GM21515 (cell line): ENCODE data around the gene RPL19.

Source experiments
- ATAC-seq: cut with Tn5 transposase; IDR thresholded peaks from one replicate; pipeline ENCODE4 v1.9.1; 2021; ENCODE audit not compliant: unreplicated experiment

The RPL19 gene

GRCh38 chr17:39223907-39224777, 24.1 kb downstream of the RPL19 start:
- no peak for ATAC-seq

GRCh38 chr17:39224778-39225307, 24.8 kb downstream of the RPL19 start:
- ATAC-seq, result no peak

DNA sequence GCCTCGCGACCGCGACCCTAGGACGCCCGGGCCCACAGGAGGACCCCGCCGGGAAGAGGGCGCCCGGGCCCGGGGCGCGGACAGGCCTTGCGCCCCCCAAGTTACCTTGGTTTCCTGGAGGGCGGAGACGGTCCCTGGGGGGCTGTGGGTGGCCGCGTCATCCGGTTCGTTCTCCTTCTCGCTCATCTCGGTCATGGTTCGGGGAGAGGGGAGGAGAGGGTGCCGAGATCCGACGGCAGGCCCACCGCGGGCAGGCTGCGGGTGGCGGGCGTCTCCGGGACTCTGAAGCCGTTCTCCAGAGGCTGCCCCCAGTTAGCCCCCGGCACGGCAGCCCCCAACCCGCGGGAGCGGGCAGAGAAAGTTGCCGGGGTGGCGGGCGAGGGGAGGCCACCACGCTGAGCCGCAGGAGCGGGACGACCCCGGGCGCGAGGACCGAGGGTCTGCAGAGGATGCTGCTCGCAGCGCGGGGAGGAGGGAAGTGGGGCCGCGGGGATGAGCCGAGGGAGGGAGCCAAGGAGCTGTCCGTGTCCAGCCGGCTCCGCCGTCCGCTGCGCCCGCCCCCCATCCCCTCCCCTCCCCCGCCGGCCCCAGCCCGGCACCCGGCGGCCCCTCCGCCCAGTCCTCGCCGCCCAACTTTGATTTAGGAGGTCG, 25.4 kb downstream of the RPL19 start, which contains the start of gene STAC2:
Gene STAC2, minus strand, starts transcription at position 638 of the 651 bp plus-strand sequence. Its CDS starts 443 bp downstream, at position 195.
- ATAC-seq, result no peak

DNA sequence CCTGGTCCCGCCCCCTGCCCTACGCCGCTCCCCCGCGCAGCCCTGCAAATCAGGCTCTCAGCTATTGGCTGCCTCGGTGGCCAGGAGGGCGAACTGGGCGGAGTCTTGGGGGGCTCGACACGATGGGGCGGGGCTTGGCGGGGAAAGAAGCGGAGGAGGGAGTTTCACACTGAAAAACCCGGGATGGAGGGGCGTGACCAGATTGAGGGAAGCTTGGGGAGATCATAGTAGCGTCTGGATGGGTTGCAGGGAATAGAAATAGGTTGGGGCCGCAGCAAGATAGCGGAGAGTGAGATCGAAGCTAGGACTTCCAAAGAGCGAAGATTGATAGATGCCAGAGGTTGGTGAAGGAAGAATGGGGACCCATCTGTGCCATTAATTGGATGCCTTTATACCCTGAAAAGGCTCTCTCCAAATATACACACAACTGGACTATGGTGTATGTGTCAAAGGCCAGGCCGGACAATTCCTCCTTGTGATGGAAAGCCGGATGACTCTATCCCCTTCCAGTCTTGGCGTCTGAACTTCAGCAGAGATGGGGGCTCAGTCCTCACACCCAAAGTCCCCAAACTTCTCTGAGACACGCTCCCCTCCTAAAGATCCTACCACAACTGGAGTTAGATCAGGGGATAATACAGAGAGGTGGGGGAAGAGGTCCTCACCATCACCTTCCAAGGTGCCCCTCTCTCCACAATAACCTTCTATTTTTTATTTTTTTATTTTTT, 26.0 kb downstream of the RPL19 start:
- ATAC-seq, result no peak

DNA sequence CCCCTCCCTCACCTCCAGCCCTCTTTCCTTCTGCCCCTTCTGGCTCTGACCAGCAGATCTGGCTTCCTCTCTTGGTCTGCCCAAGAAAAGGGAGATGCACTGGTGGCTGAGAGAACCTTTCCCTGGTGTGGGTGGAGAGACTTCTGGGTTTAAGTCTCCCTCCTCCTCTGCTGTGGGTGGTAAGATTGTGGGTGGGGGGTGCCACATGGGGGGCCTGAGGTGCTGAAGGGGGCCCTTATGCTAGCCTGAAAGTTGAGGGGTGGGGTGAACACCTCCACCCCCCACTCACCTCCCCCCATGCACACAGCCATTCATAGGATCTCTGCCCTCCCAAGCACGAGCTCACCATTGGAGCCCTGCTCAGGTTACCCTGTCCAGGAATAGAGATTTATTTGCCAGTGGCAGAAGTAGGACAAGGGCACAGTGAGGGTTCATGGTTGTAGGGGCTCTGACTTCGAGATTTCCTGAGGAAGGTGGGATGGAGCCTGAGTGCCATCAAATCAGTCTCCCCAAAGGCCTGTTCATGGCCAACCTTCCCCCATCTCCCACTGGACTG, 27.4 kb downstream of the RPL19 start:
- ATAC-seq, result no peak

GRCh38 chr17:39229274-39229913, 29.3 kb downstream of the RPL19 start:
- ATAC-seq, result no peak

GRCh38 chr17:39230361-39230760, 30.3 kb downstream of the RPL19 start:
- no peak for ATAC-seq

- ATAC-seq, result no peak
These were observed 31.0 kb downstream of the RPL19 start for GRCh38 chr17:39231091-39231561.

GRCh38 chr17:39231591-39232551, 31.8 kb downstream of the RPL19 start:
- no peak for ATAC-seq

- no peak for ATAC-seq
These were observed 35.7 kb downstream of the RPL19 start for GRCh38 chr17:39235555-39236449.

- ATAC-seq, result no peak
These were observed 36.4 kb downstream of the RPL19 start for GRCh38 chr17:39236450-39236927.

DNA sequence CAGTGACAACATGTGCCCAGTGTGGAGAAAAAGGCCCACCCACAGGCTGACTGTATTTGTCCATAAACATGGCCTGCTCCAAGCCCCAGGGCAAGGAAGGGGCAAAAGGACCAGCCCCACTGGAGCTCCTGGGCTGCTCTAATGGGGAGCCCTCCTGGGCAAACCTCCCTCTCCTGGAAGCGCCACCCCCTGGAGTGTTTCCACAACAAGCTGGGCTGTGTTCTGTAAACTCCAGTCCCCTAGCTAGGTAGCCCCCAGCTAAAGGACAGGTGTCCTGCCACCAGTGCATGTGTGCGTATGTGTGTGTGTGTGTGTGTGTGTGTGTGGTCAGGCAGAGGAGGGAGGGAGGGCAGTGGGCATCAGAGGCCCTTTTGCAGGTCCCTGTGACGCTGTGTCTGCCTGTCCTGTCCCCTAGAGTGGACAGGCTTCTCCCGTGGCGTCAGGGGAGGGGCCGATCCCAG, 36.9 kb downstream of the RPL19 start:
- no peak for ATAC-seq

DNA sequence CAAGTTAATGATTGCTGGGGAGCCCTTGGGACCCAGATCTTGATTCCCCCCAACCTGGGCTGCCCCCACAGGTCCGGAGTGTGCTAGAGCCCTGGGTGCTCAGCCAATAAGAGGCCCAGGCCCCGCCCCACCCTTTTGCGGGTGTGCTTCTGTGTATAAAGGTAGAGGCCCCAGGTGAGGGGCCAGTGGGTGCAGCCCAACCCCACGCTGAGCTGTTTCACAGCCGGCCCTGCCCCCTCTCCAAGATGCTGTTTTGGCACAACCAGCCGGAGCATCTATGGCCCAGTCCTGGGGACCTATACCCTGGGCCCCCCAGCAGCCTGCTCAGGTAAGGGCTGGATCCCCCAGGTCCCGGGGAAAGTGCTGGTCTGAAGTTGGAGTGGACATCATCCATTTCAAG, 37.5 kb downstream of the RPL19 start:
- ATAC-seq, result no peak

GRCh38 chr17:39238311-39238972, 38.4 kb downstream of the RPL19 start:
- ATAC-seq, result no peak

DNA sequence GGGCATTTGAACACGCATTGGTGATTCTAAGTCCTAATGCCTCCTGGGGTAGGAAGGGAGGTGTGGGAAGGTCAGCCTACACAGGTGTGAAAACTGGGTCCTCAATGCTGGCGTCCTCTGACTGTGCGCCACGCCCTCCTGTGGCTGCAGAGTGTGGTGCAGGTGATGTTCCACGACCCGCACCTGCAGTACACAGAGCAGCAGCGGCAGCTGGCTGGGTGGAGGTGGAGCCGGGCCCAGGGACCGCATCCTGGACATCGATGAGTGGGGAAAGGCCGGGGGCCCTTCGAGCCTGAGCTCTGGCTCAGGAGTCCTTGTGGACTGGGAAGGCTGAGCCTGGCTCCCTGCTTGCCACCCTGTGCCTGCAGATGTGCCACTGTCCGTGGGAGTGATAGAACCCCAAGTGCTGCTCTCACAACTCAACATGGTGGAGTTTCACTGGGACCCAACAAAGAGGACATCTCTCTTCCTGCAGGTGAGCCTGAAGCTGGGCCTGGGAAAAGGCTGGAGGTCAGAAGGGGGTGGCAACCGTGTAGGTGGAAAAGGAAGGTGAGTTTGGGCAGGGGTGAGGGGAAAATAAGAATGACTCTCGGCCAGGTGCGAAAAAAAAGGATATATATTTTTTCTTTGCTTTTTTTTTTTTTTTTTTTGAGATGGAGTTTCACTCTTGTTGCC, 39.7 kb downstream of the RPL19 start:
- no peak for ATAC-seq

- ATAC-seq, result no peak
These were observed 40.5 kb downstream of the RPL19 start for GRCh38 chr17:39240631-39241030.

GRCh38 chr17:39243155-39243554, 43.1 kb downstream of the RPL19 start:
- no peak for ATAC-seq
